ENCODE results near the gene MYO7A. TPM values are rescaled to one million over a fixed set of nuclear protein-coding genes. Genes with fewer than 3 reads are reported as not detected.

Gene MYO7A
- total RNA-seq, 3 donors from 2014 or later = 4.3 to 23.5 (median 4.5) TPM

DNA sequence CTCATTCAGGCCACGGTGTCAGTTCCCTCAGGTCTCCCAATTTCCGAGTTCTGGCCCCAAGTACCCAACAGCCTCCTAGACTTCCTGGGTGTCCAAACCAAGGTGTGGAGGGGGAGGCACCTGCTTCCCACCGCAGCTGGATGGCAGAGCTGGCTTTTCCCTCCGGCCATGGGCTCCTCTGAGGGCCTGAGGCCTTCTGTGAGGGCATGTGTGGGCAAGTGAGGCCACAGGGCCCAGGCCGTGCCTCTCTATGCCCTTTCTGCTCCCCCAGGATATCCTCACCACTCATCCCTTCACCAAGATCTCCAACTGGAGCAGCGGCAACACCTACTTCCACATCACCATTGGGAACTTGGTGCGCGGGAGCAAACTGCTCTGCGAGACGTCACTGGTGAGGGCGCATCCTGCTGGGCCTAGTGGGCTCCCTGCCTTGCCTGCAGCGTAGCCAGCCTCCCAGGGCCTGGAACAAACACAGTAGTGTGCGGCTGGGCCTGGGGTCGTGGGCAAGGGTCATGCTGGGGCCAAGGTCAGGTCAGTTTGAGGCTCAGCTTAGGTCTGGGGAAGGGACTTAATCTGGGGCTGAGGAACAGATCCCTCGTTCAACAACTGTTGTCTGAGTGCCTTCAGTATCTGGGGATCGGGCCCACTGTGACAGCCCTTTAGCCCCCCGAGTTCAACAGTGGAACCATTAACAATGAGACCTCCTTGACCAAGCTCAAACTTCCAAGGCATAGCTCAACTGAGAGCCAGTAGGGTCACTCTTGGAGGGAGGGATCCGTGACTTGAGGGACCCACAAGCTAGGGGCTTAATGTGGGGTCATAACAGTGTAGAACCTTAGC lies 85.8 kb downstream of the MYO7A start:
- intact Hi-C loops (cut with DNase I; ENCODE audit: low total_unique reads) = no loop called here
- TF ChIP-seq POLR2AphosphoS5 (IDR thresholded peaks at IDR 0.05) (no peak), POLR2A (IDR thresholded peaks at IDR 0.05) (no peak)
- TF ChIP-seq, protein P1, sequence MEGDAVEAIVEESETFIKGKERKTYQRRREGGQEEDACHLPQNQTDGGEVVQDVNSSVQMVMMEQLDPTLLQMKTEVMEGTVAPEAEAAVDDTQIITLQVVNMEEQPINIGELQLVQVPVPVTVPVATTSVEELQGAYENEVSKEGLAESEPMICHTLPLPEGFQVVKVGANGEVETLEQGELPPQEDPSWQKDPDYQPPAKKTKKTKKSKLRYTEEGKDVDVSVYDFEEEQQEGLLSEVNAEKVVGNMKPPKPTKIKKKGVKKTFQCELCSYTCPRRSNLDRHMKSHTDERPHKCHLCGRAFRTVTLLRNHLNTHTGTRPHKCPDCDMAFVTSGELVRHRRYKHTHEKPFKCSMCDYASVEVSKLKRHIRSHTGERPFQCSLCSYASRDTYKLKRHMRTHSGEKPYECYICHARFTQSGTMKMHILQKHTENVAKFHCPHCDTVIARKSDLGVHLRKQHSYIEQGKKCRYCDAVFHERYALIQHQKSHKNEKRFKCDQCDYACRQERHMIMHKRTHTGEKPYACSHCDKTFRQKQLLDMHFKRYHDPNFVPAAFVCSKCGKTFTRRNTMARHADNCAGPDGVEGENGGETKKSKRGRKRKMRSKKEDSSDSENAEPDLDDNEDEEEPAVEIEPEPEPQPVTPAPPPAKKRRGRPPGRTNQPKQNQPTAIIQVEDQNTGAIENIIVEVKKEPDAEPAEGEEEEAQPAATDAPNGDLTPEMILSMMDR (IDR thresholded peaks at IDR 0.05) = no peak
- no peaks in the 10 kb centered on the region for H3K9me3 ChIP-seq
- H3K27ac ChIP-seq = no peak overlapping the region
- no peaks in the 10 kb centered on the region for H3K27me3 ChIP-seq
- no peaks in the 10 kb centered on the region for H3K4me1 ChIP-seq
- DNase-seq (ENCODE audit: low spot score in 2 of 2) = no peak
- no peaks in the 10 kb centered on the region for H3K36me3 ChIP-seq
- H3K4me3 ChIP-seq = no peak overlapping the region

DNA sequence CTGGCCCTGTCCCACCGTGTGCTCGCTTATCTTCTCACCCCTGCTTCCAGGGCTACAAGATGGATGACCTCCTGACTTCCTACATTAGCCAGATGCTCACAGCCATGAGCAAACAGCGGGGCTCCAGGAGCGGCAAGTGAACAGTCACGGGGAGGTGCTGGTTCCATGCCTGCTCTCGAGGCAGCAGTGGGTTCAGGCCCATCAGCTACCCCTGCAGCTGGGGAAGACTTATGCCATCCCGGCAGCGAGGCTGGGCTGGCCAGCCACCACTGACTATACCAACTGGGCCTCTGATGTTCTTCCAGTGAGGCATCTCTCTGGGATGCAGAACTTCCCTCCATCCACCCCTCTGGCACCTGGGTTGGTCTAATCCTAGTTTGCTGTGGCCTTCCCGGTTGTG lies 86.5 kb downstream of the MYO7A start:
- TF ChIP-seq POLR2A (IDR thresholded peaks at IDR 0.05) = no peak
- TF ChIP-seq, protein P1 (IDR thresholded peaks at IDR 0.05) = no peak
- TF ChIP-seq POLR2AphosphoS5 (IDR thresholded peaks at IDR 0.05) = no peak
- DNase-seq (ENCODE audit: low spot score in 2 of 2) = no peak
- Histone ChIP-seq H3K4me3 (no peak overlapping the region), H3K9me3 (no peaks in the 10 kb centered on the region), H3K27me3 (no peaks in the 10 kb centered on the region), H3K36me3 (no peaks in the 10 kb centered on the region), H3K4me1 (no peaks in the 10 kb centered on the region), H3K27ac (no peak overlapping the region)
- intact Hi-C loops (cut with DNase I; ENCODE audit: low total_unique reads) = no loop called here

DNA sequence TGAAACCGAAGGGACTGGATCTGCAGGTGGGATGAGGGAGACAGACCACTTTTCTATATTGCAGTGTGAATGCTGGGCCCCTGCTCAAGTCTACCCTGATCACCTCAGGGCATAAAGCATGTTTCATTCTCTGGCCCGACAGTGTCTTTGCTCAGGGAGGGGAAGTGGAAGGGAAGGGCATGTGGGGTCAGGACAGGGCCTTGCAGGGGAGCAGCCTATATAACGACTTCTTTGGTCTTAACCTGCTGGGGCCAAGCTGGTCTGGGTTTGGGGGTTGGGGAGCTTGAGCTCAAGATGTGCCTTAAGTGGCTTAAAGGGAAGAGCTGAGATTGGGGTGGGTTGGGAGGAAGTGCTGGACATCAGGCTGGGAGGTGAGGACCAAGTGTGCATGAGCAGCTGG lies 87.1 kb downstream of the MYO7A start:
- no peaks in the 10 kb centered on the region for H3K9me3 ChIP-seq
- no peak overlapping the region for H3K27ac ChIP-seq
- no peak for DNase-seq (ENCODE audit: low spot score in 2 of 2)
- no peak for TF ChIP-seq POLR2A (IDR thresholded peaks at IDR 0.05)
- TF ChIP-seq POLR2AphosphoS5 (IDR thresholded peaks at IDR 0.05) = no peak
- TF ChIP-seq, protein P1 (IDR thresholded peaks at IDR 0.05) = no peak
- no peaks in the 10 kb centered on the region for H3K36me3 ChIP-seq
- H3K4me1 ChIP-seq = no peaks in the 10 kb centered on the region
- intact Hi-C loops (cut with DNase I; ENCODE audit: low total_unique reads) = no loop called here
- H3K27me3 ChIP-seq = no peaks in the 10 kb centered on the region
- H3K4me3 ChIP-seq = no peak overlapping the region

DNA sequence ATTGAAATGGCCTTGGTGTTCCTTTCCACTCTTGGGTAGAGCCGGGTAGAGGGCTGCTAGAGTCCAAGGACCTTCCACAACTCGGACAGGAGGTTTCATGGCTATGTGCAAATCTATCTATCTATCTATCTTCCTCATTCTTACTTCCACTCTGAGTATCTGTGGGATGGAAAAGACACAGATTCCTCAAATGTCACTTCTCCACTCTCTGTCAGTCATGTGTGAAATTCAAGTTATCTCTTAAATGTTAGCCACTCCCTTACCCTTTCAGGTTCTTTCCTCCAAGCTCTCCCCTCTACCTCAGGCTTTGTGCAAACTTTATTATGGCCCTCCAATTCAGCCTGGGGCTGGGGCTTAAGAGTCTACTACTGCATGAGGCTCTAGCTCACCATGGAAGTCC lies 89.1 kb downstream of the MYO7A start:
- H3K27me3 ChIP-seq = no peaks in the 10 kb centered on the region
- no peaks in the 10 kb centered on the region for H3K4me1 ChIP-seq
- H3K4me3 ChIP-seq = no peak overlapping the region
- H3K9me3 ChIP-seq = no peaks in the 10 kb centered on the region
- H3K27ac ChIP-seq = no peak overlapping the region
- DNase-seq (ENCODE audit: low spot score in 2 of 2) = no peak
- intact Hi-C loops (cut with DNase I; ENCODE audit: low total_unique reads) = no loop called here
- no peak for TF ChIP-seq POLR2A (IDR thresholded peaks at IDR 0.05)
- H3K36me3 ChIP-seq = no peaks in the 10 kb centered on the region

DNA sequence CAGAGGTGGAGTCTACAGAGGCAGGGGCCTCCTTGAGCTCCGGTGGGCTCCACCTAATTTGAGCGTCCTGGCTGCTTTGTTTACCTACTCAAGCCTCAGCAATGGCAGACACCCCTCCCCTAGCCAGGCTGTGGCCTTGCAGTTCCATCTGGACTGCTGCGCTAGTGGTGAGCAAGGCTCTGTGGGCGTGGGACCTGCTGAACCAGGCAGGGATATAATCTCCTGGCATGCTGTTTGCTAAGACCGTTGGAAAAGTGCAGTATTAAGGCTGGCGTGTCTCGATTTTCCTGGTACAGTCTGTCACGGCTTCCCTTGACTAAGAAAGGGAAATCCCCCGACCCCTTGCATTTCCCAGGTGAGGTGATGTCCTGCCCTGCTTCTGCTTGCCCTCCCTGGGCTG lies 95.8 kb downstream of the MYO7A start:
- Histone ChIP-seq H3K27me3 (no peaks in the 10 kb centered on the region), H3K9me3 (no peaks in the 10 kb centered on the region), H3K4me1 (no peaks in the 10 kb centered on the region), H3K27ac (no peak overlapping the region), H3K36me3 (no peaks in the 10 kb centered on the region), H3K4me3 (no peak overlapping the region)
- TF ChIP-seq POLR2AphosphoS5 (IDR thresholded peaks at IDR 0.05) (no peak), POLR2A (IDR thresholded peaks at IDR 0.05) (no peak)
- TF ChIP-seq, protein P1 (IDR thresholded peaks at IDR 0.05) = no peak
- intact Hi-C loops (cut with DNase I; ENCODE audit: low total_unique reads) = no loop called here
- DNase-seq (ENCODE audit: low spot score in 2 of 2) = no peak
